Retinal pigment epithelial cell (primary cell): ENCODE results near the gene GRK5.
"Not testable (repeated sequence)": the region's sequence is repeated elsewhere in the genome, so short reads cannot be mapped to it uniquely, and the experiment has no call there.

Experiments used
- DNase-seq: peaks from one replicate; pipeline ENCODE4 v3.0.0-alpha.2; 2010; ENCODE audit warnings: low read depth
- H3K4me3 ChIP-seq: 2 replicates; pipeline ENCODE4 v1.5.1; 2011; ENCODE audit warnings: mild to moderate bottlenecking, low read length, control low read depth, moderate library complexity
- CTCF ChIP-seq: conservative IDR thresholded peaks from 2 replicates; pipeline ENCODE4 v1.5.1; 2011; ENCODE audit warnings: low read depth, low read length, control low read depth, inconsistent platforms

The GRK5 gene

GRCh38 chr10:119166564-119166963, 40.8 kb upstream of the GRK5 start:
- no peak for DNase-seq
- no peak overlapping the region for H3K4me3 ChIP-seq
- no peak for TF ChIP-seq CTCF

GRCh38 chr10:119167041-119167440, 40.3 kb upstream of the GRK5 start:
- no peak for DNase-seq
- TF ChIP-seq CTCF: no peak

GRCh38 chr10:119174109-119174508, 33.3 kb upstream of the GRK5 start:
- DNase-seq: no peak
- TF ChIP-seq CTCF: no peak
- H3K4me3 ChIP-seq: no peak overlapping the region

More at GRCh38 chr10:119167041-119167440, 40.3 kb upstream of the GRK5 start:
- no peak overlapping the region for H3K4me3 ChIP-seq

- DNase-seq: no peak
- no peak overlapping the region for H3K4me3 ChIP-seq
Observed at GRCh38 chr10:119176166-119176565, 31.2 kb upstream of the GRK5 start.

GRCh38 chr10:119177708-119178371, 29.5 kb upstream of the GRK5 start:
- H3K4me3 ChIP-seq: peak overlapping the region; percentile 96
- TF ChIP-seq CTCF: no peak
- DNase-seq: no peak

More at GRCh38 chr10:119176166-119176565, 31.2 kb upstream of the GRK5 start:
- no peak for TF ChIP-seq CTCF

GRCh38 chr10:119178372-119179119, 28.8 kb upstream of the GRK5 start, which contains the start of gene PRDX3:
Gene PRDX3 (minus strand): TSS chr10:119178812. CDS start chr10:119178790, 22 bp downstream.
- DNase-seq: peak; percentile 59
- H3K4me3 ChIP-seq: peak within 1 kb of the TSS; percentile 96
- TF ChIP-seq CTCF: peak; percentile 4

GRCh38 chr10:119180850-119181400, 26.4 kb upstream of the GRK5 start:
- not testable (repeated sequence) for DNase-seq, H3K4me3 ChIP-seq
